Nephron progenitor cell (in vitro differentiated cells): Measurements from ENCODE around the gene RAPH1.
"Not testable (repeated sequence)": the region's sequence is repeated elsewhere in the genome, so short reads cannot be mapped to it uniquely, and the experiment has no call there.

Source experiments
- DNase-seq: peaks from one replicate; pipeline ENCODE4 v3.0.0; 2021
- H3K27ac Mint-ChIP-seq: 2 replicates; pipeline ENCODE4 v1.8.0; 2021; ENCODE audit warnings: mild to moderate bottlenecking, moderate library complexity, mixed read lengths
- H3K27me3 Mint-ChIP-seq: 2 replicates; pipeline ENCODE4 v1.8.0; 2021; ENCODE audit warnings: mild to moderate bottlenecking, low read depth, mixed read lengths; ENCODE audit not compliant: poor library complexity
- H3K36me3 Mint-ChIP-seq: 2 replicates; pipeline ENCODE4 v1.8.0; 2021; ENCODE audit warnings: low read depth, mixed read lengths
- H3K4me1 Mint-ChIP-seq: 2 replicates; pipeline ENCODE4 v1.8.0; 2021; ENCODE audit warnings: mixed read lengths
- H3K4me3 Mint-ChIP-seq: 2 replicates; pipeline ENCODE4 v1.8.0; 2021; ENCODE audit warnings: mild to moderate bottlenecking, moderate library complexity, mixed read lengths
- H3K9me3 Mint-ChIP-seq: 2 replicates; pipeline ENCODE4 v1.8.0; 2021; ENCODE audit warnings: mild to moderate bottlenecking, moderate library complexity, mixed read lengths
- CTCF ChIP-seq: fragments of 200-600 bp; sonication (generic); IDR thresholded peaks from 2 replicates; pipeline ENCODE4 v1.5.0; 2021; ENCODE audit warnings: antibody characterized with exemption

Gene RAPH1

GRCh38 chr2:203396667-203397066, 138.4 kb downstream of the RAPH1 start:
- Mint-ChIP-seq H3K9me3 (peaks cover 6% of the 10 kb centered on the region), H3K4me1 (no peaks in the 10 kb centered on the region), H3K27ac (no peak overlapping the region), H3K36me3 (peaks cover 79% of the 10 kb centered on the region), H3K4me3 (no peak overlapping the region), H3K27me3 (no peaks in the 10 kb centered on the region)
- DNase-seq = no peak
- TF ChIP-seq CTCF = no peak

GRCh38 chr2:203395858-203396257, 139.2 kb downstream of the RAPH1 start:
- no peak for DNase-seq
- Mint-ChIP-seq H3K36me3 (peaks cover 75% of the 10 kb centered on the region), H3K27ac (peak overlapping the region; percentile 60), H3K4me1 (no peaks in the 10 kb centered on the region), H3K9me3 (peaks cover 6% of the 10 kb centered on the region), H3K4me3 (no peak overlapping the region), H3K27me3 (no peaks in the 10 kb centered on the region)
- no peak for TF ChIP-seq CTCF

GRCh38 chr2:203394519-203395227, 140.4 kb downstream of the RAPH1 start:
- no peak for TF ChIP-seq CTCF
- no peaks in the 10 kb centered on the region for H3K27me3 Mint-ChIP-seq
- no peak overlapping the region for H3K4me3 Mint-ChIP-seq
- H3K9me3 Mint-ChIP-seq = peaks cover 6% of the 10 kb centered on the region
- peak overlapping the region; percentile 47 for H3K27ac Mint-ChIP-seq
- peaks cover 83% of the 10 kb centered on the region for H3K36me3 Mint-ChIP-seq
- no peaks in the 10 kb centered on the region for H3K4me1 Mint-ChIP-seq
- no peak for DNase-seq

- H3K27me3 Mint-ChIP-seq, H3K4me3 Mint-ChIP-seq, H3K4me1 Mint-ChIP-seq, DNase-seq, H3K9me3 Mint-ChIP-seq, H3K27ac Mint-ChIP-seq: not testable (repeated sequence)
- H3K36me3 Mint-ChIP-seq = peaks cover 54% of the 10 kb centered on the region
Observed at GRCh38 chr2:203388153-203388552, 146.9 kb downstream of the RAPH1 start.

GRCh38 chr2:203383038-203383437, 152.1 kb downstream of the RAPH1 start:
- H3K9me3 Mint-ChIP-seq = no peaks in the 10 kb centered on the region
- no peak for TF ChIP-seq CTCF
- H3K4me1 Mint-ChIP-seq = peaks cover 15% of the 10 kb centered on the region
- H3K36me3 Mint-ChIP-seq = peaks cover 38% of the 10 kb centered on the region
- H3K4me3 Mint-ChIP-seq = no peak overlapping the region
- H3K27ac Mint-ChIP-seq = peak overlapping the region; percentile 1
- H3K27me3 Mint-ChIP-seq = no peaks in the 10 kb centered on the region
- DNase-seq = no peak

DNA sequence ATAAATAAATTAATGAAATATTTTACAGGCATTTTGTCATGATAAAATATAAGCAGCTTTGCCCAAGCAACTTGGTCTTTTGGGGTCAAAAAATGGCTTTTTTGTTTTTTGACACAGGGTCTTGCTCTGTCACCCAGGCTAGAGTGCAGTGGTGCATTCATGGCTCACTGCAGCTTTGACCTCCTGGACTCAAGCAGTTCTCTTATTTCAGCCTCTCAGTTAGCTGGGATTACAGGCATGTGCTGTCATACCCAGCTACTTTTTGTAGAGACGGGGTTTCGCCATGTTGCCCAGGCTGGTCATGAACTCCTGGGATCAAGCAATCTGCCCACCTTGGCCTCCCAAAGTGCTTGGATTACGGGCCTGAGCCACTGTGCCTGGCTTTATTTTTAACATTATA, 155.9 kb downstream of the RAPH1 start:
- peak; percentile 25 for DNase-seq
- TF ChIP-seq CTCF = no peak
- Mint-ChIP-seq H3K4me3 (no peak overlapping the region), H3K27me3 (no peaks in the 10 kb centered on the region), H3K4me1 (peaks cover 6% of the 10 kb centered on the region), H3K36me3 (peaks cover 51% of the 10 kb centered on the region), H3K9me3 (no peaks in the 10 kb centered on the region), H3K27ac (no peak overlapping the region)
